Colonic mucosa (tissue), 4 donors: ENCODE results near the gene ST3GAL6. TPM values are rescaled to one million over a fixed set of nuclear protein-coding genes. Genes with fewer than 3 reads are reported as not detected.

Experiments used
- DNase-seq: peaks from one replicate; pipeline ENCODE4 v3.0.0-alpha.2; 2020
- H3K27ac ChIP-seq: fragments of 200-600 bp; one replicate; pipeline ENCODE4 v1.8.0; 2021
- H3K27me3 ChIP-seq: fragments of 200-600 bp; one replicate; pipeline ENCODE4 v1.8.0; 2021
- H3K36me3 ChIP-seq: fragments of 200-600 bp; one replicate; pipeline ENCODE4 v1.8.0; 2021
- H3K4me1 ChIP-seq: fragments of 200-600 bp; one replicate; pipeline ENCODE4 v1.8.0; 2021; ENCODE audit warnings: mild to moderate bottlenecking
- H3K4me3 ChIP-seq: fragments of 200-600 bp; one replicate; pipeline ENCODE4 v1.8.0; 2021
- H3K9ac ChIP-seq, 2 donors: one replicate each; pipeline ENCODE4 v1.7.0; 2013; ENCODE audit warnings: control low read depth in 2 of 2, low read depth in 2 of 2, low read length in 2 of 2
- H3K9me3 ChIP-seq: fragments of 200-600 bp; one replicate; pipeline ENCODE4 v1.8.0; 2021
- CTCF ChIP-seq: fragments of 200-600 bp; IDR thresholded peaks from one replicate; pipeline ENCODE4 v1.8.0; 2022; ENCODE audit warnings: antibody characterized with exemption, mild to moderate bottlenecking
- intact Hi-C: fragments of 100-400 bp; cut with DNase I; formaldehyde crosslinking; loops from one replicate; pipeline ENCODE4 v1.14.1; 2022
- total RNA-seq, 2 donors: library from RNA; stranded (reverse); fragmentation: NEBNext Ultra II Directional in 1 of 2; extraction: Animal tissue kit (Norgen Biotek cat#: 25700) in 1 of 2; gene quantifications; one replicate each; pipeline ENCODE4 v1.2.1, GENCODE V29; 2021
- donor health status: healthy.
- donor health status: DM: no; HTN: no; CAD: no.
- donor health status: DM: no; HTN: no; CAD: no.

ST3GAL6 gene
- total RNA-seq, 2 donors from 2014 or later = 2.3 to 2.5 TPM

- H3K27ac ChIP-seq = no peak overlapping the region
- H3K4me3 ChIP-seq = no peak overlapping the region
- H3K9me3 ChIP-seq = no peaks in the 10 kb centered on the region
- intact Hi-C loops = no loop called here
- H3K36me3 ChIP-seq = no peaks in the 10 kb centered on the region
- no peak for TF ChIP-seq CTCF
- DNase-seq = no peak
- no peak overlapping the region for H3K9ac ChIP-seq
- H3K27me3 ChIP-seq = peaks cover 13% of the 10 kb centered on the region
- H3K4me1 ChIP-seq = no peaks in the 10 kb centered on the region
Observed at GRCh38 chr3:98730886-98731537, 32.1 kb upstream of the ST3GAL6 start.

GRCh38 chr3:98731720-98732285, 31.3 kb upstream of the ST3GAL6 start:
- Histone ChIP-seq H3K9ac (peak overlapping the region in 1 of 2 donors; percentile 61), H3K9me3 (no peaks in the 10 kb centered on the region), H3K36me3 (no peaks in the 10 kb centered on the region), H3K27me3 (peaks cover 13% of the 10 kb centered on the region), H3K27ac (no peak overlapping the region), H3K4me3 (peak overlapping the region; percentile 48), H3K4me1 (no peaks in the 10 kb centered on the region)
- DNase-seq = no peak
- no peak for TF ChIP-seq CTCF
- intact Hi-C loops = no loop called here

- Histone ChIP-seq H3K36me3 (no peaks in the 10 kb centered on the region), H3K4me1 (no peaks in the 10 kb centered on the region), H3K27me3 (peaks cover 13% of the 10 kb centered on the region), H3K9ac (peak overlapping the region in 1 of 2 donors; percentile 64), H3K9me3 (no peaks in the 10 kb centered on the region), H3K27ac (no peak overlapping the region), H3K4me3 (peak overlapping the region; percentile 48)
- intact Hi-C loops = no loop called here
- no peak for TF ChIP-seq CTCF
- DNase-seq = peak; percentile 43
Observed at GRCh38 chr3:98732286-98733052, 30.7 kb upstream of the ST3GAL6 start.

GRCh38 chr3:98733053-98733811, 29.9 kb upstream of the ST3GAL6 start:
- peak overlapping the region; percentile 51 to 64 for H3K9ac ChIP-seq
- H3K4me1 ChIP-seq = no peaks in the 10 kb centered on the region
- intact Hi-C loops = no loop called here
- no peaks in the 10 kb centered on the region for H3K36me3 ChIP-seq
- TF ChIP-seq CTCF = no peak
- H3K27me3 ChIP-seq = peaks cover 13% of the 10 kb centered on the region
- no peak overlapping the region for H3K27ac ChIP-seq
- peak overlapping the region; percentile 48 for H3K4me3 ChIP-seq
- no peaks in the 10 kb centered on the region for H3K9me3 ChIP-seq
- DNase-seq = peak; percentile 23

GRCh38 chr3:98733812-98734281, 29.3 kb upstream of the ST3GAL6 start:
- peaks cover 13% of the 10 kb centered on the region for H3K27me3 ChIP-seq
- no peaks in the 10 kb centered on the region for H3K36me3 ChIP-seq
- intact Hi-C loops = no loop called here
- H3K4me3 ChIP-seq = peak overlapping the region; percentile 48
- no peak for DNase-seq
- peak overlapping the region in 1 of 2 donors; percentile 64 for H3K9ac ChIP-seq
- H3K9me3 ChIP-seq = no peaks in the 10 kb centered on the region
- no peak for TF ChIP-seq CTCF
- H3K4me1 ChIP-seq = no peaks in the 10 kb centered on the region
- no peak overlapping the region for H3K27ac ChIP-seq
